Hematopoietic multipotent progenitor cell treated with erythropoietin and hydrocortisone succinate and interleukin-3 and kit ligand, for 6 days (in vitro differentiated cells): Measurements from ENCODE around the gene LMF1.
A peak's percentile ranks its signal among the peaks of the same experiment; 100 is the strongest.

Source experiments
- DNase-seq: peaks from one replicate; pipeline ENCODE4 v3.0.0-alpha.2; 2015

LMF1 gene

GRCh38 chr16:947255-947921, 23.4 kb downstream of the LMF1 start:
- DNase-seq, result no peak

GRCh38 chr16:946048-946395, 24.8 kb downstream of the LMF1 start:
- DNase-seq, result no peak

- no peak for DNase-seq
Observed at GRCh38 chr16:945271-946047, 25.3 kb downstream of the LMF1 start.

GRCh38 chr16:943971-944370, 26.8 kb downstream of the LMF1 start:
- DNase-seq, result no peak

- no peak for DNase-seq
Observed at GRCh38 chr16:942436-943060, 28.2 kb downstream of the LMF1 start.

- DNase-seq, result no peak
Observed at GRCh38 chr16:939941-940340, 30.8 kb downstream of the LMF1 start.

GRCh38 chr16:939311-939710, 31.5 kb downstream of the LMF1 start:
- no peak for DNase-seq

GRCh38 chr16:938752-939151, 32.0 kb downstream of the LMF1 start:
- DNase-seq, result no peak

GRCh38 chr16:938136-938535, 32.6 kb downstream of the LMF1 start:
- no peak for DNase-seq

GRCh38 chr16:937723-938122, 33.1 kb downstream of the LMF1 start:
- peak; percentile 53 for DNase-seq

- DNase-seq, result no peak
Observed at GRCh38 chr16:937311-937710, 33.5 kb downstream of the LMF1 start.

GRCh38 chr16:935684-936083, 35.1 kb downstream of the LMF1 start:
- DNase-seq, result no peak

- DNase-seq, result no peak
Observed at GRCh38 chr16:934178-934577, 36.6 kb downstream of the LMF1 start.

GRCh38 chr16:933581-933980, 37.2 kb downstream of the LMF1 start:
- no peak for DNase-seq

GRCh38 chr16:932831-933330, 37.9 kb downstream of the LMF1 start:
- DNase-seq, result no peak

- DNase-seq, result no peak
Observed at GRCh38 chr16:931626-932500, 38.9 kb downstream of the LMF1 start.

- DNase-seq, result no peak
Observed at GRCh38 chr16:931171-931570, 39.6 kb downstream of the LMF1 start.

- DNase-seq, result no peak
Observed at GRCh38 chr16:930511-930910, 40.3 kb downstream of the LMF1 start.

- DNase-seq, result no peak
Observed at GRCh38 chr16:930076-930475, 40.7 kb downstream of the LMF1 start.

GRCh38 chr16:929227-930073, 41.3 kb downstream of the LMF1 start:
- no peak for DNase-seq

GRCh38 chr16:928526-928925, 42.3 kb downstream of the LMF1 start:
- DNase-seq, result no peak

- no peak for DNase-seq
Observed at GRCh38 chr16:927931-928330, 42.9 kb downstream of the LMF1 start.
